SU-DHL-6 (cell line): ENCODE results near the gene COL6A2.

Experiments used
- CTCF ChIP-seq: fragments of 200-600 bp; sonication (generic); IDR thresholded peaks from one replicate; pipeline ENCODE4 v1.5.1; 2017; ENCODE audit warnings: antibody characterized with exemption, mild to moderate bottlenecking, low read length, moderate library complexity; ENCODE audit not compliant: insufficient read depth, poor library complexity, severe bottlenecking
- EZH2phosphoT487 ChIP-seq: fragments of 200-600 bp; sonication (generic), shearing (Covaris generic); conservative IDR thresholded peaks from 2 replicates; pipeline ENCODE4 v1.6.1; 2018; ENCODE audit warnings: mild to moderate bottlenecking, antibody characterized with exemption, low read length, moderate library complexity, mixed read lengths

- TF ChIP-seq CTCF (no peak), EZH2phosphoT487 (no peak)
These were observed 16.7 kb upstream of the COL6A2 start for GRCh38 chr21:46081022-46081861.
